Esophagus squamous epithelium (tissue), 5 donors: Measurements from ENCODE around the gene RBM34. TPM values are rescaled to one million over a fixed set of nuclear protein-coding genes. Genes with fewer than 3 reads are reported as not detected.
"Not testable (repeated sequence)": the region's sequence is repeated elsewhere in the genome, so short reads cannot be mapped to it uniquely, and the experiment has no call there.

Experiments
- DNase-seq: peaks from one replicate; lab custom pipeline; 2025; lab: John Stamatoyannopoulos, UW
- H3K27ac ChIP-seq, 4 donors: fragments of 200-600 bp; sonication (generic); one replicate each; pipeline ENCODE4 v1.5.1; 2016 to 2019; ENCODE audit warnings: mild to moderate bottlenecking in 1 of 4
- H3K27me3 ChIP-seq, 4 donors: fragments of 200-600 bp; sonication (generic); 1 replicate in 3 of 4; 2 replicates in 1 of 4; pipeline versions ENCODE4 v1.5.1 to v1.6.0; 2017 to 2021; ENCODE audit warnings: antibody characterized with exemption in 1 of 4
- H3K36me3 ChIP-seq, 3 donors: fragments of 200-600 bp; sonication (generic); one replicate each; pipeline ENCODE4 v1.5.1; 2016 to 2019
- H3K4me1 ChIP-seq, 3 donors: fragments of 200-600 bp; sonication (generic); one replicate each; pipeline ENCODE4 v1.5.1; 2017 to 2019
- H3K4me3 ChIP-seq, 4 donors: fragments of 200-600 bp; sonication (generic); 1 replicate in 3 of 4; 2 replicates in 1 of 4; pipeline ENCODE4 v1.5.1; 2016 to 2019; ENCODE audit warnings: mild to moderate bottlenecking in 2 of 4, moderate library complexity in 1 of 4
- H3K9me3 ChIP-seq, 3 donors: fragments of 200-600 bp; sonication (generic); one replicate each; pipeline ENCODE4 v1.5.1; 2016 to 2019
- POLR2A ChIP-seq, 4 donors: fragments of 450-650 bp; IDR thresholded peaks; one replicate each; pipeline ENCODE4 v1.6.1; 2017; ENCODE audit warnings: antibody characterized with exemption in 4 of 4, mild to moderate bottlenecking in 4 of 4, moderate library complexity in 3 of 4
- WGBS, 2 donors: methylation state at CpG; one replicate each; pipeline ENCODE4 v1.1.5; 2018; 5-methylcytosine and 5-hydroxymethylcytosine counted together
- intact Hi-C: fragments of 100-400 bp; cut with DNase I; formaldehyde crosslinking; loops from one replicate; pipeline ENCODE4 v1.15.0; 2022
- total RNA-seq, 4 donors: library from RNA; depleted of rRNA; stranded (reverse); fragments of >200 nt; gene quantifications; one replicate each; pipeline ENCODE4 v1.1.0, GENCODE V29; 2016
- TF ChIP-seq, protein P1 (sequence below), 6 experiments: fragments of 450-650 bp in 4 of 6; fragments of 200-600 bp in 2 of 6; sonication (generic) in 2 of 6; IDR thresholded peaks; one replicate each; pipeline ENCODE4 v1.5.1; 2016 to 2019; ENCODE audit warnings: antibody characterized with exemption in 6 of 6, mild to moderate bottlenecking in 4 of 6, moderate library complexity in 4 of 6
- donor health status: DM: yes; HTN: yes; CAD: no.

Gene RBM34
- total RNA-seq, 4 donors from 2014 or later, result 38.8 to 54.2 (median 40.5) TPM

DNA sequence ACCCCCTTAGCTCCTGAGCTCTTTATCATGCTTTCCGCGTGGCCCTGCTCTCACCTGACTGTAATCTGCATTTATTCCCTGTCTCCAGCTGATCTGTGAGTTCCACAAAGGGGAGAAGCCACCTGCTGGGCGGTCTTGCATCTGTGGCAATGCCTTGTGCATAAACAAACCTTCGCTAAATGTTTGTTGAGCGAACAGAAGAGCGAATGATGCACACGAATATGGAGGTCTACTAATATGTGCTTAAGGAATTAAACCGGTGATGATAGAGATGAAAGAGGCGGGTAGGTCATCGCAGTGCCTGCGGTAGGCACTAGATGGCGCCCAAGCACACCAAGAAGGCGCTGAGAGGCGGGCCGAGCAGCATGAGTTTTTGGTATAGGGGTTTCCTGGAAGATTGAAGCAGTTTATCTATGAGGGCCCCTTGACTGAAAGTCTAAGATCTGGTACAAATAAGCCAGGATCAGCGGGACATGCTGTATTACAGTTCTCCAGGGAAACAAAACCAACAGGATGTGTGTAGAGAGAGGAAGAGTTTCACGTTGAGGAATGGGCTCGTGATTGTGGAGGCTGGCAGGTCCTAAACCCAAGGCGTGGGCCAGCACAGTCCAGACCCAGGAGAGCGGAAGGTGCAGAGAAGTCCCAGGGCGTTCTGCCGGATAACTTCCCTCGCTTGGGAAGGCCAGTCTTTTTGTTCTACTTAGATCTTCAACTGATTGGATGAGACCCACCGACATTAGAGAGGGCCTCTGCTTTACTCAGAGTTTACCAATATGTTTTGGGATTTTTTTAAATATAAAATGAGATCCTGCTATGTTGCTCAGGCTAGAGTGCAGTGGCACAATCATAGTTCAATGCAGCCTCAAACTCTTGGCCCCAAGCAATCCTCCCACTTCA, 67.1 kb downstream of the RBM34 start:
- Histone ChIP-seq H3K4me3 (peak overlapping the region in 2 of 4 donors; percentile 3 to 33), H3K27ac (no peak overlapping the region), H3K9me3 (no peaks in the 10 kb centered on the region), H3K4me1 (peaks cover 9 to 14% (median 9%) of the 10 kb centered on the region in 3 donors), H3K27me3 (no peaks in the 10 kb centered on the region), H3K36me3 (no peaks in the 10 kb centered on the region)
- TF ChIP-seq, protein P1, sequence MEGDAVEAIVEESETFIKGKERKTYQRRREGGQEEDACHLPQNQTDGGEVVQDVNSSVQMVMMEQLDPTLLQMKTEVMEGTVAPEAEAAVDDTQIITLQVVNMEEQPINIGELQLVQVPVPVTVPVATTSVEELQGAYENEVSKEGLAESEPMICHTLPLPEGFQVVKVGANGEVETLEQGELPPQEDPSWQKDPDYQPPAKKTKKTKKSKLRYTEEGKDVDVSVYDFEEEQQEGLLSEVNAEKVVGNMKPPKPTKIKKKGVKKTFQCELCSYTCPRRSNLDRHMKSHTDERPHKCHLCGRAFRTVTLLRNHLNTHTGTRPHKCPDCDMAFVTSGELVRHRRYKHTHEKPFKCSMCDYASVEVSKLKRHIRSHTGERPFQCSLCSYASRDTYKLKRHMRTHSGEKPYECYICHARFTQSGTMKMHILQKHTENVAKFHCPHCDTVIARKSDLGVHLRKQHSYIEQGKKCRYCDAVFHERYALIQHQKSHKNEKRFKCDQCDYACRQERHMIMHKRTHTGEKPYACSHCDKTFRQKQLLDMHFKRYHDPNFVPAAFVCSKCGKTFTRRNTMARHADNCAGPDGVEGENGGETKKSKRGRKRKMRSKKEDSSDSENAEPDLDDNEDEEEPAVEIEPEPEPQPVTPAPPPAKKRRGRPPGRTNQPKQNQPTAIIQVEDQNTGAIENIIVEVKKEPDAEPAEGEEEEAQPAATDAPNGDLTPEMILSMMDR (IDR thresholded peaks at IDR 0.05), result peak; percentile 76 to 93 (median 84)
- TF ChIP-seq POLR2A (IDR thresholded peaks at IDR 0.05), result no peak
- DNase-seq, result no peak
- 28 to 32% methylated on average over 21 to 23 of the region's 24 CpGs for WGBS, 2 donors
- intact Hi-C loops, result loop anchor here (5.0 kb wide), 1 partner anchor 597 kb away; no protein-coding TSS in a partner anchor

GRCh38 chr1:235093013-235093695, 67.9 kb downstream of the RBM34 start:
- intact Hi-C loops, result loop anchor here (5.0 kb wide), 1 partner anchor 596 kb away; no protein-coding TSS in a partner anchor
- no peak for TF ChIP-seq POLR2A (IDR thresholded peaks at IDR 0.05)
- TF ChIP-seq, protein P1 (IDR thresholded peaks at IDR 0.05), result peak in 2 of 6 experiments; percentile 13 to 23

GRCh38 chr1:235092415-235092814, 68.6 kb downstream of the RBM34 start:
- not testable (repeated sequence) for H3K9me3 ChIP-seq, H3K4me3 ChIP-seq, H3K36me3 ChIP-seq, H3K27me3 ChIP-seq, H3K27ac ChIP-seq, DNase-seq
- intact Hi-C loops, result loop anchor here (5.0 kb wide), 1 partner anchor 595 kb away; no protein-coding TSS in a partner anchor
- peaks cover 9 to 14% (median 9%) of the 10 kb centered on the region in 3 donors for H3K4me1 ChIP-seq
- 95 to 96% methylated on average over 4 to 10 of the region's 14 CpGs for WGBS, 2 donors

More at GRCh38 chr1:235093013-235093695, 67.9 kb downstream of the RBM34 start:
- no peaks in the 10 kb centered on the region for H3K9me3 ChIP-seq
- H3K27me3 ChIP-seq, result no peaks in the 10 kb centered on the region
- 37 to 56% methylated on average over 12 to 14 of the region's 27 CpGs for WGBS, 2 donors
- no peak for DNase-seq
- H3K27ac ChIP-seq, result no peak overlapping the region
- peak overlapping the region in 2 of 4 donors; percentile 3 to 33 for H3K4me3 ChIP-seq
- no peaks in the 10 kb centered on the region for H3K36me3 ChIP-seq
- H3K4me1 ChIP-seq, result peaks cover 9 to 14% (median 9%) of the 10 kb centered on the region in 3 donors

DNA sequence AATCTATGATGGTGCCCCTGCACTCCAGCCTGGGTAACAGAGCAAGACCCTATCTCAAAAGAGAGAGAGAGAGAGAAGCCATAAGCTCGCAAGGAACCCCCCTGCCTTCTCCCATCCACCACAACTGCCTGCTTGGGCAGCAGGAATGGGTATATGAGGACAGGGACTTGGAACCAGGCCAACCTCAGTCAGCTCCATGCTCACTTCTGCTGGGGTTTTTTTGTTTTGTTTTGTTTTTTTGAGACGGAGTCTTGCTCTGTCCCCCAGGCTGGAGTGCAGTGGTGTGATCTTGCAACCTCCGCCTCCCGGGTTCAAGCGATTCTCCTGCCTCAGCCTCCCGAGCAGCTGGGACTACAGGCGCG, 69.0 kb downstream of the RBM34 start:
- not testable (repeated sequence) for DNase-seq, H3K4me3 ChIP-seq, H3K27me3 ChIP-seq, H3K27ac ChIP-seq, H3K36me3 ChIP-seq, H3K9me3 ChIP-seq
- WGBS, 2 donors, result 90 to 100% methylated on average over 6 to 8 of the region's 8 CpGs
- intact Hi-C loops, result loop anchor here (5.0 kb wide), 1 partner anchor 595 kb away; no protein-coding TSS in a partner anchor
- peaks cover 9 to 14% (median 9%) of the 10 kb centered on the region in 3 donors for H3K4me1 ChIP-seq

- not testable (repeated sequence) for H3K9me3 ChIP-seq, H3K27me3 ChIP-seq, H3K4me3 ChIP-seq, DNase-seq, H3K36me3 ChIP-seq
- WGBS, 2 donors, result 91 to 92% methylated on average over 17 to 19 of the region's 20 CpGs
- Histone ChIP-seq H3K27ac (peak overlapping the region in 1 of 4 donors; percentile 42), H3K4me1 (peaks cover 9 to 14% (median 9%) of the 10 kb centered on the region in 3 donors)
- intact Hi-C loops, result loop anchor here (5.0 kb wide), 1 partner anchor 594 kb away; no protein-coding TSS in a partner anchor
These were observed 69.6 kb downstream of the RBM34 start for GRCh38 chr1:235091319-235092044.
